ENCODE results near the gene GPNMB.

DNA sequence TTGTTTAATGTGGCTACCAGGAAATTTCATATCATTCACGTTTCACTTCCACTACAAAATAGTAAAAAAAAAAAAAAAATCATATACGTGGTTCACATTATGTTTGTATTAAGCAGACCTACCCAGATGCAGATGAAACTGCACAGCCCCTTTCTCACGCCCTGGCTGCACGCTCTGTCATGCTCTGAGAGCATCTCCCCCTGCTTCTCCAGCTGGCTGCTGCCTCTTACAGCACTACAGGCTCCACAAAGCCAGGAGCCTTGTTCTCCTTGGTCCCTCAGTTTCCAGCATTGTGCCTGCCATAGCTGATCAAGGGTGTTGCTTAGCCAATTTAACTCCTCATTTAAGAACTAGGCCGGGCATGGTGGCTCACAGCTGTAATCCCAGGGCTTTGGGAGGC lies 6.9 kb upstream of the GPNMB start:
- TF ChIP-seq, protein P1, sequence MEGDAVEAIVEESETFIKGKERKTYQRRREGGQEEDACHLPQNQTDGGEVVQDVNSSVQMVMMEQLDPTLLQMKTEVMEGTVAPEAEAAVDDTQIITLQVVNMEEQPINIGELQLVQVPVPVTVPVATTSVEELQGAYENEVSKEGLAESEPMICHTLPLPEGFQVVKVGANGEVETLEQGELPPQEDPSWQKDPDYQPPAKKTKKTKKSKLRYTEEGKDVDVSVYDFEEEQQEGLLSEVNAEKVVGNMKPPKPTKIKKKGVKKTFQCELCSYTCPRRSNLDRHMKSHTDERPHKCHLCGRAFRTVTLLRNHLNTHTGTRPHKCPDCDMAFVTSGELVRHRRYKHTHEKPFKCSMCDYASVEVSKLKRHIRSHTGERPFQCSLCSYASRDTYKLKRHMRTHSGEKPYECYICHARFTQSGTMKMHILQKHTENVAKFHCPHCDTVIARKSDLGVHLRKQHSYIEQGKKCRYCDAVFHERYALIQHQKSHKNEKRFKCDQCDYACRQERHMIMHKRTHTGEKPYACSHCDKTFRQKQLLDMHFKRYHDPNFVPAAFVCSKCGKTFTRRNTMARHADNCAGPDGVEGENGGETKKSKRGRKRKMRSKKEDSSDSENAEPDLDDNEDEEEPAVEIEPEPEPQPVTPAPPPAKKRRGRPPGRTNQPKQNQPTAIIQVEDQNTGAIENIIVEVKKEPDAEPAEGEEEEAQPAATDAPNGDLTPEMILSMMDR (conservative IDR thresholded peaks at IDR 0.05; ENCODE audit: low read length): no peak
- no peak for TF ChIP-seq EZH2phosphoT487 (IDR thresholded peaks at IDR 0.05; ENCODE audit: borderline replicate concordance)

All from Loucy (cell line).